Right cardiac atrium (tissue), 5 donors: ENCODE results near the gene KIT. TPM values are rescaled to one million over a fixed set of nuclear protein-coding genes. Genes with fewer than 3 reads are reported as not detected.

Source experiments
- ATAC-seq, 2 donors: fragments of 200-7000 bp; cut with Tn5 transposase; one replicate each; pipeline versions ENCODE4 v1.8.0 to v1.9.1; 2020; ENCODE audit warnings: moderate library complexity in 2 of 2, mild to moderate bottlenecking in 1 of 2
- DNase-seq, 3 donors: peaks; one replicate each; pipeline ENCODE4 v3.0.0-alpha.2; 2020
- H3K27ac ChIP-seq: one replicate; pipeline ENCODE4 v1.5.1; 2013; ENCODE audit warnings: mild to moderate bottlenecking, low read length, control low read depth, moderate library complexity
- H3K27me3 ChIP-seq: one replicate; pipeline ENCODE4 v1.6.1; 2013; ENCODE audit not compliant: control insufficient read depth, insufficient read depth
- H3K4me1 ChIP-seq: one replicate; pipeline ENCODE4 v1.6.1; 2013; ENCODE audit warnings: low read length; ENCODE audit not compliant: control insufficient read depth, insufficient read depth
- H3K4me3 ChIP-seq: one replicate; pipeline ENCODE4 v1.5.1; 2013; ENCODE audit warnings: low read length, control low read depth
- H3K9me3 ChIP-seq: one replicate; pipeline ENCODE4 v1.6.1; 2013; ENCODE audit warnings: low read length; ENCODE audit not compliant: control insufficient read depth
- WGBS: extraction: QIAGEN DNeasy Blood & Tissue Kit; methylation state at CpG from one replicate; pipeline ENCODE4 v1.1.7; 2013; 5-methylcytosine and 5-hydroxymethylcytosine counted together
- intact Hi-C, 4 donors: fragments of 100-400 bp; cut with DNase I; formaldehyde crosslinking; loops; one replicate each; pipeline versions ENCODE4 v1.11.0 to v1.14.0; 2022 to 2023
- polyA plus RNA-seq: library from polyadenylated mRNA; stranded (reverse); fragments of 200-250 nt; gene quantifications from one replicate; pipeline ENCODE4 v1.2.3, GENCODE V29; 2013
- total RNA-seq, 4 donors: library from RNA; stranded (reverse); fragmentation: NEBNext Ultra II Directional; extraction: Animal tissue kit (Norgen Biotek cat#: 25700); gene quantifications; one replicate each; pipeline ENCODE4 v1.2.1, GENCODE V29; 2021
- donor health status: healthy with polysubstance abuse.
- donor health status: DM: no; HTN: yes; CAD: no.
- donor health status: DM: no; HTN: no; CAD: no.
- donor health status: DM: no; HTN: yes; CAD: no; lungs with severe emphysema.
- donor health status: DM: yes; HTN: yes; CAD: no.

KIT gene
- total and polyA plus RNA-seq, 5 donors = 0.18 to 1.6 (median 1.4) TPM

DNA sequence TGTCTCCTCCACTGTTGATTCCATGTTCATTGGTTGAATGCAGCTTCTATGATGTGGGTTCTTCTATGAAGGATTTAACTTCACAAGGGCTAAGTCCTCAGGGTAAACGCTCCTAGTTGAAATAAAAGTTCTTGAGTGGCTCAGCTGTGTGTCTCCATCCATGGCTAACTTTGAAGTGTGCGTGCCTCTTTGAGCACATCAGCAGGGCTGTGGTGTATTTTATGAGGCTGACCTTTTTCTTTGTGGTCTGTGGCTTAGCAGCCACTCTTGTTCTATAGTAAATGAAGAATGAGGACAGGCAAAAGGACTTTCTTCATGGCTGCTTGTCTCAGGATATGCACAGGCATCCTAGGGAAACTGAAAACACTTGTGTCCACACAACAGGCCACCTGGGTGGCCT is 88.5 kb downstream of the KIT start:
- Histone ChIP-seq H3K4me1 (no peaks in the 10 kb centered on the region), H3K9me3 (no peaks in the 10 kb centered on the region), H3K4me3 (no peak overlapping the region), H3K27me3 (no peaks in the 10 kb centered on the region), H3K27ac (no peak overlapping the region)
- WGBS = 89% methylated on average over 2 of the region's 2 CpGs
- no peak for ATAC-seq
- DNase-seq = no peak
- intact Hi-C loops = no loop called here

GRCh38 chr4:54750341-54750740 is 92.6 kb downstream of the KIT start:
- H3K27ac ChIP-seq = no peak overlapping the region

GRCh38 chr4:54754394-54754793 is 96.6 kb downstream of the KIT start:
- Histone ChIP-seq H3K4me3 (no peak overlapping the region), H3K27ac (no peak overlapping the region), H3K9me3 (no peaks in the 10 kb centered on the region), H3K4me1 (no peaks in the 10 kb centered on the region), H3K27me3 (no peaks in the 10 kb centered on the region)
- intact Hi-C loops = no loop called here
- 90% methylated on average over 2 of the region's 2 CpGs for WGBS
- ATAC-seq (no peak), DNase-seq (no peak)

More at GRCh38 chr4:54750341-54750740, 92.6 kb downstream of the KIT start:
- Histone ChIP-seq H3K4me1 (no peaks in the 10 kb centered on the region), H3K27me3 (no peaks in the 10 kb centered on the region), H3K9me3 (no peaks in the 10 kb centered on the region), H3K4me3 (no peak overlapping the region)
- intact Hi-C loops = no loop called here
- DNase-seq = no peak
- ATAC-seq = no peak

DNA sequence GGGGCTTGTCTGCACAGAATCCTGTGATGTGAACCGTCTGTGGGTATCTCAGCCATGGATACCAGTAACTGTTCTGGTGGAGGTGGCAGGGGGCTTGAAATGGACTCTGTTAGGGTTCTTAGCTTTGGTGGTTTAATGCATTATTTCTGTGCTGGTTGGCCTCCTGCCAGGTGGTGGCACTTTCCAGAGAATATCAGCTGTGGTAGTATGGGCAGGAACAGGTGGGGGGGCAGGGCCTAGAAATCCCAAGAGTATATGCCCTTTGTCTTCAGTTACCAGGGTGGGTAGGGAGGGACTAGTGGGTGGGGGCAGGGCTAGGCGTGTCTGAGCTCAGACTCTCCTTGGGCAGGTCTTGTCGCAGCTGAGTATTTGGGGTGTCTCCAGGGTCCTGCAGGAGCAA is 106.7 kb downstream of the KIT start:
- no peaks in the 10 kb centered on the region for H3K9me3 ChIP-seq
- H3K4me3 ChIP-seq = no peak overlapping the region
- ATAC-seq (no peak), DNase-seq (peak in 1 of 3 donors; percentile 21)
- H3K27me3 ChIP-seq = no peaks in the 10 kb centered on the region
- 90% methylated on average over 3 of the region's 3 CpGs for WGBS
- H3K27ac ChIP-seq = no peak overlapping the region
- no peaks in the 10 kb centered on the region for H3K4me1 ChIP-seq
- intact Hi-C loops = no loop called here

- DNase-seq = no peak
- no peak overlapping the region for H3K4me3 ChIP-seq
- no peaks in the 10 kb centered on the region for H3K9me3 ChIP-seq
- intact Hi-C loops = no loop called here
- no peaks in the 10 kb centered on the region for H3K4me1 ChIP-seq
- no peak overlapping the region for H3K27ac ChIP-seq
- no peaks in the 10 kb centered on the region for H3K27me3 ChIP-seq
- ATAC-seq = no peak
Observed at GRCh38 chr4:54767376-54767775, 109.6 kb downstream of the KIT start.

DNA sequence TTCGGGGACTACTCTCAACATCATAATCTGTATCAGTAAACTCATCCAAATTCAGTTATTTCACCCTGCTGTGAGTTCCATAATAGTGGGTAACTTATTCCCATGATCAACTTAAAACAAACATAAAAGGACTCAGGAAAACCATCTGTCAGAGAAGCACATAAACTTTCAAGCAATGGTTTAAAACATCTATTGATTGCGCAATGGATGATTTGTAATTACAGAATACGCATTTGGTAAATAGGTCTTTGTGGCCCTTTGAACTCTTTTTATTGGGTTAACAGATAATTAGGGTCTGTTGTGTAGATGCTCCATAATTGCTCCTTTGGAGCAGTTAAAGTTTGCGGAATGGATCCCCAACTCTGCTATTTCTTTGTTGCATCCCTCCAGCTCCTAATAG is 115.3 kb downstream of the KIT start:
- Histone ChIP-seq H3K27me3 (no peaks in the 10 kb centered on the region), H3K27ac (no peak overlapping the region), H3K4me3 (no peak overlapping the region), H3K4me1 (no peaks in the 10 kb centered on the region), H3K9me3 (no peaks in the 10 kb centered on the region)
- ATAC-seq = no peak
- DNase-seq = no peak
- WGBS = 96% methylated on average over 4 of the region's 4 CpGs
- intact Hi-C loops = no loop called here

GRCh38 chr4:54779036-54779435 is 121.3 kb downstream of the KIT start:
- 26% methylated on average over 2 of the region's 2 CpGs for WGBS
- DNase-seq = no peak
- Histone ChIP-seq H3K27me3 (no peaks in the 10 kb centered on the region), H3K4me3 (no peak overlapping the region), H3K9me3 (no peaks in the 10 kb centered on the region), H3K27ac (no peak overlapping the region), H3K4me1 (no peaks in the 10 kb centered on the region)
- intact Hi-C loops = no loop called here
- ATAC-seq = no peak

- intact Hi-C loops = no loop called here
- DNase-seq (no peak), ATAC-seq (no peak)
- Histone ChIP-seq H3K4me1 (peaks cover 3% of the 10 kb centered on the region), H3K27ac (no peak overlapping the region), H3K27me3 (no peaks in the 10 kb centered on the region), H3K4me3 (no peak overlapping the region), H3K9me3 (no peaks in the 10 kb centered on the region)
- WGBS = 61% methylated on average over 2 of the region's 2 CpGs
Observed at GRCh38 chr4:54779476-54780148, 121.9 kb downstream of the KIT start.

GRCh38 chr4:54780149-54780495 is 122.4 kb downstream of the KIT start:
- no peak overlapping the region for H3K27ac ChIP-seq
- H3K4me1 ChIP-seq = peaks cover 3% of the 10 kb centered on the region

DNA sequence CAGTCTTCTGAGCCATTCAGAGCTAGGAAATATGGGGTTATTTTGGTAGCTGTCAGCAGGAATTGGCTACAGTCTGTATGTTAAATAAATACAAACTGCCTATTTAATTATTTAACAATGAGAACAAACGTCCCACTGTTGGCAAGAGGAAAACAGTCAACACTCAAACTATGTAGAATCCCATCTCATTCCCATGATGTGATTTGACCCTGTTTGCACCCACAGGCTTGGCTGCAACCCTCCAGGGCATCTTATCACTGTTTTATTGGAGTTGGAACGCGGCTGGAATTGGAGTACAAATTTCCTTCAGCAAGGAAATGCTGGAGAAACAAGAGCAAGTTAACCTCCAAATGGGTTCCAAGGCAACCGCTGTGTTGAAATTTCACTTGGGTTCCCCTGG is 124.0 kb downstream of the KIT start:
- 18% methylated on average over 4 of the region's 4 CpGs for WGBS
- no peaks in the 10 kb centered on the region for H3K9me3 ChIP-seq
- peaks cover 3% of the 10 kb centered on the region for H3K4me1 ChIP-seq
- H3K27me3 ChIP-seq = no peaks in the 10 kb centered on the region
- no peak overlapping the region for H3K4me3 ChIP-seq
- DNase-seq = peak; percentile 42 to 82 (median 70)
- peak; percentile 58 to 72 for ATAC-seq
- H3K27ac ChIP-seq = peak overlapping the region; percentile 14
- intact Hi-C loops = no loop called here

More at GRCh38 chr4:54780149-54780495, 122.4 kb downstream of the KIT start:
- Histone ChIP-seq H3K9me3 (no peaks in the 10 kb centered on the region), H3K4me3 (no peak overlapping the region), H3K27me3 (no peaks in the 10 kb centered on the region)
- DNase-seq (no peak), ATAC-seq (no peak)
- intact Hi-C loops = no loop called here

GRCh38 chr4:54783402-54784110 is 125.8 kb downstream of the KIT start:
- intact Hi-C loops = no loop called here
- Histone ChIP-seq H3K4me1 (peaks cover 3% of the 10 kb centered on the region), H3K4me3 (no peak overlapping the region), H3K27me3 (no peaks in the 10 kb centered on the region), H3K9me3 (no peaks in the 10 kb centered on the region), H3K27ac (peak overlapping the region; percentile 69)
- peak in 1 of 3 donors; percentile 39 for DNase-seq
- peak; percentile 4 to 34 for ATAC-seq
- 81% methylated on average over 7 of the region's 7 CpGs for WGBS
